HL-60 (cell line): Measurements from ENCODE around the gene FLACC1.
"Not testable (repeated sequence)": the region's sequence is repeated elsewhere in the genome, so short reads cannot be mapped to it uniquely, and the experiment has no call there.

Experiments
- CTCF ChIP-seq: IDR thresholded peaks from one replicate; pipeline ENCODE4 v1.5.1; 2011; ENCODE audit warnings: low read length, control low read depth, inconsistent platforms; ENCODE audit not compliant: insufficient read depth
- GABPA ChIP-seq: IDR thresholded peaks from 2 replicates; pipeline ENCODE4 v1.6.1; 2012; ENCODE audit warnings: low read depth
- POLR2AphosphoS5 ChIP-seq: IDR thresholded peaks from 2 replicates; pipeline ENCODE4 v1.6.1; 2012; ENCODE audit warnings: low read depth
- REST ChIP-seq: IDR thresholded peaks from 2 replicates; pipeline ENCODE4 v1.6.1; 2012; ENCODE audit warnings: low read depth; ENCODE audit not compliant: insufficient replicate concordance

GRCh38 chr2:201239167-201239935, 117.8 kb downstream of the FLACC1 start:
- TF ChIP-seq CTCF, REST, POLR2AphosphoS5, GABPA: not testable (repeated sequence)
